Measurements from ENCODE around the gene EVA1A. TPM values are rescaled to one million over a fixed set of nuclear protein-coding genes. Genes with fewer than 3 reads are reported as not detected.

EVA1A gene
- total and polyA plus RNA-seq, 2 of the 8 experiments (the other 6 are each of a cell fraction or from before 2014, with no cell fraction given), result 2.4 to 4.3 TPM

DNA sequence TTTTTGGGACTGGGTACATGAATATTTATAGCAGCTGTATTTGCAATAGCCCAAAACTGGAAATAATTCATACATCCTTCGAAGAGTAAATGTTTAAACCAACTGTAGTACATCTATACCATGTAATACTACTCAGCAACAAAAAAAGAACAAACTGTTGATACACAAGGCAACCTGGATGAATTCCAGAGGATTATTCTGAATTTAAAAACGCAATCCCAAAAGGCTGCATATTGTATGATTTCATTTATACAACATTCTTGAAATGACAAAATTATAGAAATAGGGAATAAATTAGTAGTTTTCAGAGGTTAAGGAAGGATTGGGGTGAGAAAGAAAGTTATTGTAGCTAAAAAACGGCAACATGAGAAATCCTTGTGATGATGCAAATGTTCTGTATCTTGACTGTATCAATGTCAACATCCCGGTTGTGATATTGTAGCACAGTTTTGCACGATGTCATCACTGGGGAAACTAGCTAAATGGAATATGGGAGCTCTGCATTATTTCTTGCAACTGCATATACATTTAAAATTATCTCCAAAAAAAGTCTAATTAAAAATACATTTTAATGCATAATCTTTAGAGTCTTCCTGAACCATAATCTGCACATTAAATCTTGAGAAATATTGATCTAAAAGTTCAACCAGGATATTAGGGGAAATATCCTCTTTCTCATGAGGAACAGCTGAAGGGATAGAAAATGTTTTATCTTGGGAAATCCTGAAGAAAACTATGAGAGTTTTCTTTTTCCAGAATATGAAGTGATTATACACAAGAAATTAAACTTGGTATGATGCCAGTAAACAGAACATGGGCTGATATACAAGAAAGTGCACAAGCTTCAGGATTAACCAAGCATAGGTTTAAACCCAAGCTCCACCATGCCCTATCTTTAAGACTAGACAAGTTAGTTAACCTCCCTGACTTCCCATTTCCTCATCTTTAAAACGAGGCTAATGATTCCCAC lies 21.9 kb downstream of the EVA1A start:
- H2BK120ac ChIP-seq (replicated peaks; ENCODE audit: low read depth, low read length), result no peak overlapping the region
- no peak overlapping the region for H2AFZ ChIP-seq (ENCODE audit: low read length)
- H3K9ac ChIP-seq (replicated peaks in 1 of 4; ENCODE audit: extremely low read depth in 1 of 4, low read depth in 3 of 4, low read length in 3 of 4), result no peak overlapping the region
- no peaks in the 10 kb centered on the region for H3K36me3 ChIP-seq (ENCODE audit: control insufficient read depth in 2 of 4, insufficient read depth in 4 of 4, low read length in 3 of 4)
- no peak overlapping the region for H2AK5ac ChIP-seq (ENCODE audit: low read depth, low read length)
- H3K4ac ChIP-seq (replicated peaks; ENCODE audit: insufficient read length, low read depth, low read length), result no peak overlapping the region
- H3K14ac ChIP-seq (ENCODE audit: insufficient read length), result no peak overlapping the region
- no peaks in the 10 kb centered on the region for H3K79me1 ChIP-seq (ENCODE audit: low read depth, low read length)
- no peak overlapping the region for H2BK15ac ChIP-seq (ENCODE audit: low read length)
- H3K4me1 ChIP-seq (replicated peaks in 1 of 4; ENCODE audit: control insufficient read depth in 3 of 4, insufficient read depth in 4 of 4, low read length in 3 of 4), result no peaks in the 10 kb centered on the region
- WGBS, 2 experiments (ENCODE audit: extremely low coverage in 1 of 2, insufficient coverage in 1 of 2, insufficient read length in 1 of 2, insufficient replicate concordance in 2 of 2, low coverage in 1 of 2, low lambda C conversion rate in 2 of 2, missing lambda C conversion rate in 1 of 2), result 88% methylated on average over 6 of the region's 6 CpGs; no CpG with 5 or more reads in 1 of the 2 experiments
- no peaks in the 10 kb centered on the region for H4K20me1 ChIP-seq (replicated peaks in 1 of 2; ENCODE audit: control insufficient read depth in 1 of 2, insufficient read depth in 2 of 2, low read length in 2 of 2)
- H3K4me2 ChIP-seq (ENCODE audit: insufficient read depth in 1 of 2, low read depth in 2 of 2, low read length in 2 of 2), result no peak overlapping the region
- no peak overlapping the region for H4K91ac ChIP-seq (replicated peaks; ENCODE audit: insufficient read length, low read length)
- H3K18ac ChIP-seq (ENCODE audit: extremely low read depth, low read length), result no peak overlapping the region
- no peak overlapping the region for H4K5ac ChIP-seq (ENCODE audit: insufficient read length, low read depth, low read length)
- POLR2A ChIA-PET (ENCODE audit: partially characterized antibody), result interaction anchor here (0.8 kb wide), 1 partner anchor 13 kb away, joined by 3 read pairs; no protein-coding TSS in a partner anchor
- no peaks in the 10 kb centered on the region for H3K9me3 ChIP-seq (ENCODE audit: insufficient read depth in 2 of 2, low read depth in 1 of 2, low read length in 1 of 2)
- H2BK5ac ChIP-seq (ENCODE audit: low read depth, low read length), result no peak overlapping the region
- DNase-seq (ENCODE audit: low read depth in 1 of 2, low spot score in 2 of 2) (no peak), FAIRE-seq (no peak)
- H3K27ac ChIP-seq (ENCODE audit: low read depth, low read length), result no peak overlapping the region
- no peak overlapping the region for H3K4me3 ChIP-seq (ENCODE audit: extremely low read depth in 1 of 4, insufficient read depth in 2 of 4, low read depth in 3 of 4, low read length in 4 of 4)
- no peaks in the 10 kb centered on the region for H3K27me3 ChIP-seq (replicated peaks in 1 of 4; ENCODE audit: control insufficient read depth in 3 of 4, extremely low read depth in 1 of 4, insufficient read depth in 3 of 4, low read length in 3 of 4)
- H3K23me2 ChIP-seq (ENCODE audit: low read depth, low read length), result no peaks in the 10 kb centered on the region
- H4K8ac ChIP-seq (ENCODE audit: extremely low read depth, insufficient read depth, low read length), result no peak overlapping the region
- no peak overlapping the region for H3K23ac ChIP-seq (ENCODE audit: insufficient read length)
- CTCF ChIA-PET (ENCODE audit: partially characterized antibody), result interaction anchor here (0.8 to 1.3 kb wide), 2 partner anchors 21 to 70 kb away, joined by 3 to 4 read pairs; partner anchors contain the start of gene EVA1A
- no peaks in the 10 kb centered on the region for H3K79me2 ChIP-seq (ENCODE audit: control insufficient read depth in 1 of 2, insufficient read depth in 2 of 2, low read length in 2 of 2)
- H3K56ac ChIP-seq (replicated peaks; ENCODE audit: insufficient read length, low read depth, low read length), result no peak overlapping the region
- H2BK20ac ChIP-seq (ENCODE audit: low read length), result no peak overlapping the region
- H2BK12ac ChIP-seq (ENCODE audit: low read depth, low read length), result no peak overlapping the region
- no peak for TF ChIP-seq NRF1 (IDR thresholded peaks at IDR 0.05; ENCODE audit: low read depth, low read length)
- no peak for TF ChIP-seq FOSL1 (IDR thresholded peaks at IDR 0.05; ENCODE audit: insufficient read depth, low read depth, low read length)
- no peak for TF ChIP-seq HDAC2 (IDR thresholded peaks at IDR 0.05; ENCODE audit: borderline replicate concordance in 1 of 2, low read depth in 2 of 2, low read length in 2 of 2)
- no peak for TF ChIP-seq CHD2 (IDR thresholded peaks at IDR 0.05; ENCODE audit: low read length)
- no peak for TF ChIP-seq SP1 (IDR thresholded peaks at IDR 0.05; ENCODE audit: low read depth, low read length)
- TF ChIP-seq RXRA (IDR thresholded peaks at IDR 0.05; ENCODE audit: insufficient read depth, low read depth, low read length), result no peak
- TF ChIP-seq, protein P1, sequence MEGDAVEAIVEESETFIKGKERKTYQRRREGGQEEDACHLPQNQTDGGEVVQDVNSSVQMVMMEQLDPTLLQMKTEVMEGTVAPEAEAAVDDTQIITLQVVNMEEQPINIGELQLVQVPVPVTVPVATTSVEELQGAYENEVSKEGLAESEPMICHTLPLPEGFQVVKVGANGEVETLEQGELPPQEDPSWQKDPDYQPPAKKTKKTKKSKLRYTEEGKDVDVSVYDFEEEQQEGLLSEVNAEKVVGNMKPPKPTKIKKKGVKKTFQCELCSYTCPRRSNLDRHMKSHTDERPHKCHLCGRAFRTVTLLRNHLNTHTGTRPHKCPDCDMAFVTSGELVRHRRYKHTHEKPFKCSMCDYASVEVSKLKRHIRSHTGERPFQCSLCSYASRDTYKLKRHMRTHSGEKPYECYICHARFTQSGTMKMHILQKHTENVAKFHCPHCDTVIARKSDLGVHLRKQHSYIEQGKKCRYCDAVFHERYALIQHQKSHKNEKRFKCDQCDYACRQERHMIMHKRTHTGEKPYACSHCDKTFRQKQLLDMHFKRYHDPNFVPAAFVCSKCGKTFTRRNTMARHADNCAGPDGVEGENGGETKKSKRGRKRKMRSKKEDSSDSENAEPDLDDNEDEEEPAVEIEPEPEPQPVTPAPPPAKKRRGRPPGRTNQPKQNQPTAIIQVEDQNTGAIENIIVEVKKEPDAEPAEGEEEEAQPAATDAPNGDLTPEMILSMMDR (IDR thresholded peaks at IDR 0.05; ENCODE audit: control extremely low read depth in 1 of 3, insufficient read depth in 1 of 3, low read depth in 1 of 3, low read length in 3 of 3), result no peak
- TF ChIP-seq PHF8 (conservative IDR thresholded peaks at IDR 0.05; ENCODE audit: low read depth, low read length), result no peak

Data from H1 (cell line).